ENCODE data around the gene KIF3B.

GRCh38 chr20:32292548-32292947 is 15.1 kb downstream of the KIF3B start:
- TF ChIP-seq BACH1 (IDR thresholded peaks at IDR 0.05; ENCODE audit: borderline replicate concordance) (no peak), CBFB (IDR thresholded peaks at IDR 0.05; ENCODE audit: low read depth) (no peak), POLR2A (IDR thresholded peaks at IDR 0.05; ENCODE audit: low read depth, low read length) (no peak), MTA2 (IDR thresholded peaks at IDR 0.05; ENCODE audit: low read depth) (no peak), BRCA1 (IDR thresholded peaks at IDR 0.05; ENCODE audit: low read depth, low read length) (no peak), CTCF (IDR thresholded peaks at IDR 0.05 in 2 of 3, conservative IDR thresholded peaks at IDR 0.05 in 1 of 3; ENCODE audit: control insufficient read depth in 2 of 3, extremely low read depth in 1 of 3, insufficient read depth in 1 of 3, low read depth in 3 of 3, low read length in 3 of 3) (no peak), SRF (IDR thresholded peaks at IDR 0.05; ENCODE audit: low read depth in 2 of 2, low read length in 2 of 2) (no peak), TCF7 (IDR thresholded peaks at IDR 0.05; ENCODE audit: borderline replicate concordance) (no peak), JUND (IDR thresholded peaks at IDR 0.05; ENCODE audit: low read depth, low read length) (no peak), RAD21 (IDR thresholded peaks at IDR 0.05; ENCODE audit: insufficient read depth, low read depth, low read length) (no peak), BCL3 (IDR thresholded peaks at IDR 0.05; ENCODE audit: borderline replicate concordance, insufficient read depth, low read depth, low read length, poor library complexity, severe bottlenecking) (no peak), GABPA (IDR thresholded peaks at IDR 0.05; ENCODE audit: low read depth) (no peak), EP300 (IDR thresholded peaks at IDR 0.05; ENCODE audit: borderline replicate concordance in 1 of 2, control insufficient read depth in 1 of 2, low read depth in 2 of 2, low read length in 2 of 2) (no peak)
- TF ChIP-seq, protein P1, sequence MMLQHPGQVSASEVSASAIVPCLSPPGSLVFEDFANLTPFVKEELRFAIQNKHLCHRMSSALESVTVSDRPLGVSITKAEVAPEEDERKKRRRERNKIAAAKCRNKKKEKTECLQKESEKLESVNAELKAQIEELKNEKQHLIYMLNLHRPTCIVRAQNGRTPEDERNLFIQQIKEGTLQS (IDR thresholded peaks at IDR 0.05; ENCODE audit: borderline replicate concordance, extremely low read depth, low read depth, low read length), result no peak
